HL-60/S4 treated with phorbol 12-myristate 13-acetate at 8.2 ng/mL for 4 days and 3 days (cell line): Measurements from ENCODE around the gene TOB1.

ENCODE experiments used
- in situ Hi-C: fragments of 300-500 bp; cut with MboI; formaldehyde crosslinking; loops from 2 replicates; pipeline ENCODE4 v1.15.0; 2022; ENCODE audit warnings: low sequenced_read_pairs

Gene TOB1

GRCh38 chr17:50848039-50848438 lies 18.1 kb downstream of the TOB1 start:
- in situ Hi-C loops, result no loop called here

GRCh38 chr17:50847566-50847965 lies 18.6 kb downstream of the TOB1 start:
- in situ Hi-C loops, result no loop called here

- in situ Hi-C loops, result no loop called here
Observed at GRCh38 chr17:50845240-50846147, 20.7 kb downstream of the TOB1 start.

GRCh38 chr17:50844117-50844700 lies 21.9 kb downstream of the TOB1 start:
- in situ Hi-C loops, result loop anchor here (5.0 kb wide), 1 partner anchor 62 kb away; no protein-coding TSS in a partner anchor

- in situ Hi-C loops, result loop anchor here (5.0 kb wide), 1 partner anchor 61 kb away; no protein-coding TSS in a partner anchor
Observed at GRCh38 chr17:50843150-50843905, 22.8 kb downstream of the TOB1 start.

GRCh38 chr17:50842506-50843149 lies 23.5 kb downstream of the TOB1 start:
- in situ Hi-C loops, result loop anchor here (5.0 kb wide), 1 partner anchor 60 kb away; no protein-coding TSS in a partner anchor

GRCh38 chr17:50841949-50842354 lies 24.2 kb downstream of the TOB1 start:
- in situ Hi-C loops, result loop anchor here (5.0 kb wide), 1 partner anchor 60 kb away; no protein-coding TSS in a partner anchor

- in situ Hi-C loops, result loop anchor here (5.0 kb wide), 1 partner anchor 59 kb away; no protein-coding TSS in a partner anchor
Observed at GRCh38 chr17:50841277-50841948, 24.7 kb downstream of the TOB1 start.

GRCh38 chr17:50840311-50840851 lies 25.8 kb downstream of the TOB1 start:
- in situ Hi-C loops, result loop anchor here (5.0 kb wide), 1 partner anchor 58 kb away; no protein-coding TSS in a partner anchor

GRCh38 chr17:50839591-50840310 lies 26.4 kb downstream of the TOB1 start:
- in situ Hi-C loops, result loop anchor here (5.0 kb wide), 1 partner anchor 57 kb away; no protein-coding TSS in a partner anchor

GRCh38 chr17:50837980-50838954 lies 27.9 kb downstream of the TOB1 start:
- in situ Hi-C loops, result no loop called here

GRCh38 chr17:50837286-50837979 lies 28.7 kb downstream of the TOB1 start:
- in situ Hi-C loops, result no loop called here

GRCh38 chr17:50836826-50837225 lies 29.3 kb downstream of the TOB1 start:
- in situ Hi-C loops, result no loop called here

- in situ Hi-C loops, result no loop called here
Observed at GRCh38 chr17:50835301-50836234, 30.6 kb downstream of the TOB1 start, which contains the start of gene WFIKKN2. Gene WFIKKN2 (plus strand): TSS chr17:50835586. CDS start chr17:50835938, 352 bp downstream.

- in situ Hi-C loops, result no loop called here
Observed at GRCh38 chr17:50834429-50835300, 31.5 kb downstream of the TOB1 start.
